ENCODE data around the gene ZCCHC4.

ZCCHC4 gene

DNA sequence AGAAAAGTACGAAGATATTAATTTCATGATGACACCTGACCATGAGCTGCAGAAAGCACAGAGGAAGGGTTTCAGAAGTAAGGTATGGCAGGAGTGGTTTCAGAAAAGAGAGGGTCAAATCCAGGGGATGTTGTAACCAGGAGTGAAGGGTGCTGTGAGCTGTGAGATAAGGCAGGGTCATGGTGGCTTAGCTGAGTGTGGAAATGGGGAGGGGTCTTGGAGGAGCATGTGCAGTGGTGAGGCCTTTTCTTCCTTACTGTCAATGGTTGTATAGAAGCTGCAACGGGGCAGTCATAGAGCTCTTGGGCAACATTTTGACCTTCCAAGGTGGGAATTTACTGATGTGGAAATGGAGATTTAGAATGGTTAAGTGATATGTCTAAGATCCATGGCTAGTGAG lies 67.0 kb downstream of the ZCCHC4 start:
- no peak for DNase-seq

DNA sequence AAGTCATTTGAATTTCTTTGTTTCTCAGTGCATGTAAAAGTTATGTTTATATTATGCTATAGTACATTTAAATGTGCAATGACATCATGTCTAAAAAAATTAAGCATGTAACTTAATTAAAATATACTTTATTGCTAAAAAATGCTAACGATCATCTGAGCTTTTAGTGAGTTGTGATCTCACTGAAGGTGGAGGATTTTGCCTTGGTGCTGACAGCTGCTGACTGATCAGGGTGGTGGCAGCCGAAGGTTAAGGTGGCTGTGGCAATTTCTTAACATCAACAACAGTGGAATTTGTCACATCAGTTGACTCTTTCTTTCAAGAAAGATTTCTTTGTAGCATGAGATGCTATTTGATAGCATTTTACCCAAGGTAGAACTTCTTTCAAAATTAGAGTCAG lies 71.1 kb downstream of the ZCCHC4 start:
- no peak for DNase-seq

DNA sequence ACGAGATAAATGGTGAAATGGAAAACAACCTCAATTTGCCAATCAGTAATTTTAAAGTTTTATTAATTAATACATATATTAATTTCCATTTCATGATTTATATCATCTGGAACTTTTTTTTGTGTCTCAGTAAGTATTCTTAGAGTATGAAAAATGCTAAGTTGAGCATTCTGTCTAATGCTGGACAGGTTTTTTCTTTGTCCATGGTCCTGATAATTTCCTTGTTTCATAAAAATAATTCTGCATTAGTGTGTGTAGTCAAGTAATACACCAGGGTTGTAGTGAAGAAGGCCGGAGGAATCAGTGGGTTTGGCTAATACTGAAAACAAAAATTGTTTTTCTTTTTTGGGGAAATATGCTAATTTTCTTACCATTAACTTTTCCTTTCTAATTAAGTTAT lies 74.4 kb downstream of the ZCCHC4 start:
- no peak for DNase-seq

DNA sequence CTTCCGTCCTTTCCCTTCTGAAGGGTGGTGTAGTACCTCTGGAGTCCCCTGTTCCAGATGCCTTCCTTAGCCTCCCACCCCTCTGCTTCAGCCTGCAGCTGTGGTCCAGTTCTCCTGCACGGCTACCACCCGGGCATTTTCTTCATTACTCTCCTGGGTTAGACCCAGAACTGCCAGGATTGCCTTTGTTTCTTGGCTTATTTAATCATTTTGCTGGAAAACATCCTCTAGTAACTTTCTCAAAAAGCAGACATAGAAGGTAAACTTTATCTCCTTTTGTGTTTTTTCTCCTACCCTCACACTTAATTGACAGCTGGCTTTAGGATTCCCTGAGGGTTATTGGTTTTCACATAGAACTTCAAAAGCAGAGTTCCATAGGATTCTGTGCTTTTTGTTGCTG lies 84.7 kb downstream of the ZCCHC4 start:
- DNase-seq: no peak

DNA sequence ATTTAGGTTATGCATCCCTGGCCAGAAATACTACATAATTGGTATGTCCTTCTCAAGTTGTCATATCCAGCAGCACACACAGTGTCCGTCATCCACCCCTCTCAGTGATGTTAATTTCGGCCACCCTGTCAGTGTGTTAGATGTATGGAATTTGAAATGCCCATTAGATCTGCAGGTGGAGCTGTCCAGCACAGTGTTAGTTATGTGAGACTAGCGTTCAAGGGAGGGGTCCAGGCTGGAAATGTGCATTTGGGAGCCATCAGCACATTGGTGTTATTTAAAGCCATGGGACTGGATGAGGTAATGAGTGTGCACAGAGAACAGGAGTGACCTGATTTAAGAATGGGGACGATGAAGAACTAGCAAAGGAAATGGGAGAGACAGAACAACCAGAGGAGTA lies 86.9 kb downstream of the ZCCHC4 start:
- DNase-seq: no peak

DNA sequence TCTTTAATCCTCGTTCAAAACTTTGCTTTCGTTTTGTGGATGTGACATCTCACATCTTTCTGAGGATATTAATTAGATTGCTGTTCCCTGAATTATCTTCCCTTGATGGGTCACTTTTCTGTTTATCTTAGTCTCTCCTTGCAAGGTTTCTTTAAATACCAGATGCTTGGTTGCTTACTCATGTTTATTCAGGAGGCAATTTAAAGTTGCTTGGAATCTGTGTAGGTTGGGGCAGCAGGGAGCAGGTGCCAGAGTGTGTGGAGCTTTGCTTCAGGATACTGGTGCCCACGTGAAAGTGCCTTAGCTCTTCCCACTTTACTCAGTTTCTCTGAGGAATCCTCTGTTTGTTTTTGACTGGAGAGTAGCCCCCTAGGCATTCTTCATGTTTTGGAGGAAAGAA lies 88.5 kb downstream of the ZCCHC4 start:
- DNase-seq: no peak

DNA sequence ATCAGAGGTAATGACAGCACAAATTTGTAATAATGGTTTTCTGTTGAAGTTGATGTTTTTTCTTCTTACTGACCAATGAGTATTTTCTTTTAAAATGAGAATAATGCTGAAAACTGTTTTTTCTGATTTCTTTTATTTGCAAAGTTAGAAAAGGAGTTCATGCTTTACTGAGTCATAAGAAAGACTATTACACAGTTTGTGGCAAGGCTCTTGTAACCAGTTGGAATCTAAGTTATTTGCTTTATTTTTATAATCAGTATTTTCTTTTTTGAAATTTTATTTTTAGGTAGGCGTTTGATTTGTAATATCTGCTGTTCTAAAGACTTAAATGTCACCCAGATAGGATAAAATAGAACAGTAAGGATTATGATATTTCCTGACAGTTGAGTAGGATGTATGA lies 89.9 kb downstream of the ZCCHC4 start:
- no peak for DNase-seq

DNA sequence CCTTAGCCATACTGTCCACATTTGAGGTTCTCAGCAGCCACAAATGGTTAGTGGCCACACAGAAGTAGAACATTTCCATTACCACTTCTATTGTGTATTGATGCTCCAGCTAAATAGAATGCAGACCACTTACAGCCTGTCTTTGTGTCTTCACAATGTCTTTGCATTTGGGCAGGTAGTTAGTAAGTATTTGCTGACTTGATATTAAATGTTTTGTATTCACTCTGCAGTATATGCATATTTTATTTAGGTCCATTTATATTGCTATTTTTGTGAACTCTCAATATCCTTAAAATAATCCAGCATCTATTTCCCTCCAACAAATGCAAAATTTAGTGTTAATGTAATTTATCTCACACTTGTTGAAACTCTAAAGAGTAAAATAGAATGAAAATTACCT lies 91.1 kb downstream of the ZCCHC4 start:
- no peak for DNase-seq

DNA sequence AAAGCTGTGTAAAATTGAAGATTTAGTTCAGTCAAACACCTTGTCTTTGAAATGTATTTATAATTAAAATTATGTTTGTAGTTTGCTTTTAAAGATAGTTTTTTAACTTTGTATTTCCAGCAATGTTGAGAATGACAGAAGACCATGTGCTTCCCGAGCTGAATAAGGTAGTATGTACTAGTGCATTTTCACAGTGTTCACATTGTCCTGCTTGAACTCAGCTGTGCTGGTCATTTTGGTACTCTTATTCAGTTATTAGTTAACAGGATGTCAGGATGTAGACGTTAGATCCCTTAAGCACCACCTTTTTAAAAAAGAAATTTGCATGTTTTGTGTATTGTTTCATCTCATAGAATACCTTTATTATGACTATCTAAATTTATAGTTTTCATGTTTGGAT lies 92.9 kb downstream of the ZCCHC4 start:
- no peak for DNase-seq

DNA sequence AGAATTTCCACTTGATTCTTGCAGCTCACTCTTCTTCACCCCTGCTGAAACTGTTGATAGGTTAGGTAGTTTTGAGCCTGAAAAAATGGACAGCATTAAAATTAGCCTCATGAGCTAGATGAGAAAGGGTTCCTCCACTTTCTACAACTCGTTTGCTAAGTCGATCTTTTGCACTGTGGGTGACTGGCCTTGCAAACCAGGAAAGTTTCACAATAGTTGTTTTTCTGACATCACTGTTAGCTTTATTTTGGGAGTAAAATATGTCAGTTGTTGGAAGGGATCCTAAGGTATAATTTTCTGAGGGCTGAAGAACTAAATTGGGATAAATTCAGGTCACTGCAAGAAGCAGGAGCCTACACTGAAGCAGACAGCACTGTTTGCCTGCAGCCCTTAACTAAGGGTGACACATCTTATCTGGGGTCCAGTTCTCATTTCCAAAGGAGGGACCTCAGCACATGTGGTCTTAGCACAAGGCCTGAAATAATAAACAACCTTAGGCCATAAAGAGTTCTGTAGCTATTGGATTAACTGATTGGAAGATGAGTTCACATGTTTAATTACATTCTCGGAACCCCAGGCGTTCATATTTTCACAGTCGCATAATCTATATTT lies 93.6 kb downstream of the ZCCHC4 start:
- DNase-seq: no peak

DNA sequence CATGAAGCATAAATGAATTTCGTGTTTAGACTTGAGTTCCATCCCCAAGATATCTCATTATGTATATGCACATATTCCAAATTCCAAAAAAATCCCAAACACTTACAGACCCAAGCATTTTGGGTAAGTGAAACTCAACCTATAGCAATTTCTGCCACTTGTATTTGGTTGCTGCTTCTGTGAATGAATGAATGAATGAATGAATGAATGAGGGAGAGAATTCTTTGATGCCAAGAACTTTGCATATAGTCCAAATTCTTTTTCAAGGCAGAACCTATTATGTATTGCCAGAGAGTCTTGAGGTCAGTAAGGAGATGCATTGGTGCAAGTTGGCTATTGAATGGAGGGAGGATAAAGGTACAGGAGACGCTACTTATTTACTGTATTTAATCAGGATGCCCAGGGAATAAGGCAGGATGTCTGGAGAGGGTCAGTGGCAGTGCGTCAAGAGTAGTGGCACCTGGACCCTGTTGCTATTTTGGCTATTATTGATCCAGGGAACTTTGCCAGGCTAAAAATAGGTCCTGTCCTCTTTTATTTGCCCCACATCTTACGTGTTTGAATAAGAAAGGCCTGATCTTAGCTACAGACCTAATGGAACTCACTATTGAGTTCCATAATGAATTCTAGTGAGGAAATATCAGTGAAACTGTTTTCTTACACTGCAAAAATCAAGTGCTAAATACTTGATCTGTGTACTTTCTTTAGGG lies 98.4 kb downstream of the ZCCHC4 start:
- DNase-seq: no peak

DNA sequence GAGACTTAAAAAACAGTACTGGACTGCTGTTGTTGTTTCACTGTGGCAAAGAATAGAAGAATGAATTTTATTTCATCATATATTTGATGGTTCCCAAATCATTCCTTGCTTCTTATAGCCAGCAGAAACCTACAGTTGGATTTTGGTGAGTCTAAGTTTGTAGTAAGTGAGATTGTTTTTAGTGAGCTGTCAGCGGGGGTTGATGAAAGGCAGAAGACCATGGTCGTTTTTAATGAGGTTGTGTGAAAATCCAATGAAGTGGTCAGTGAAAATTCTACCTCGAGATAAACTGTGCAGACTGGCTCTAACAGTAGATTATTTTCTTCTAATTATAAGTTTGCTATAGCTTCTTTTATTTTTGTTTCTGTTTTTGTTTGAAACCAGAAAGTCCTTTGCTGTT lies 100.7 kb downstream of the ZCCHC4 start:
- no peak for DNase-seq

DNA sequence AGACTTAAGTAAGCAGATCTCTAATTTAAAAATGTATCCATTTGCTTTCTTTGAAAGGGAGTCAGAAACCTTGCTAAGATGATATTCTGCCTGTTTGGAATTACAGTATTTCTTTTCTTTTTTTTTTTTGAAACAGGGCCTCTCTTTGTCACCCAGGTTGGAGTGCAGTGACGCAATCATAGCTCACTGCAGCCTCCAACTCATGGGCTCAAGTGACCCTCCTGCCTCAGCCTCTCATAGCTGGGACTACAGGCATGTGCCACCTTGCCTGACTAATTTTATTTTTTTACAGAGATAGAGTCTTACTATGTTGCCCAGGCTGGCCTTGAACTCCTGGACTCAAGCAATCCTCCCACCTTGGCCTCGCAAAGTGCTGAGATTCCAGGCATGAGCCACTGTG lies 104.4 kb downstream of the ZCCHC4 start:
- DNase-seq: no peak

Data from NCI-H2227 treated with DMSO at 0.1 percent for 48 hours (cell line).